H9 (cell line): Measurements from ENCODE around the gene SFMBT2. TPM values are rescaled to one million over a fixed set of nuclear protein-coding genes. Genes with fewer than 3 reads are reported as not detected.

Experiments used
- DNase-seq: peaks from one replicate; pipeline ENCODE4 v3.0.0-alpha.2; 2017
- H2AFZ ChIP-seq: one replicate; pipeline ENCODE4 v1.6.1; 2013; ENCODE audit warnings: mild to moderate bottlenecking, low read length, control low read depth, moderate library complexity
- H2AK5ac ChIP-seq: 2 replicates; pipeline ENCODE4 v1.6.1; 2013; ENCODE audit warnings: low read length, control low read depth, mixed read lengths; ENCODE audit not compliant: insufficient read length
- H2BK120ac ChIP-seq: one replicate; pipeline ENCODE4 v1.6.1; 2013; ENCODE audit warnings: low read depth, mild to moderate bottlenecking, low read length, control low read depth, inconsistent platforms; ENCODE audit not compliant: poor library complexity, severe bottlenecking
- H2BK12ac ChIP-seq: 2 replicates; pipeline ENCODE4 v1.6.1; 2013; ENCODE audit warnings: low read length, control low read depth, mixed read lengths, low read depth; ENCODE audit not compliant: insufficient read length
- H2BK15ac ChIP-seq: 2 replicates; pipeline ENCODE4 v1.6.1; 2013; ENCODE audit warnings: low read depth, low read length, control low read depth
- H2BK20ac ChIP-seq: one replicate; pipeline ENCODE4 v1.6.1; 2013; ENCODE audit warnings: low read depth, mild to moderate bottlenecking, low read length, control low read depth, inconsistent platforms; ENCODE audit not compliant: poor library complexity, severe bottlenecking
- H2BK5ac ChIP-seq: 2 replicates; pipeline ENCODE4 v1.6.1; 2013; ENCODE audit warnings: low read length, control low read depth, mixed read lengths; ENCODE audit not compliant: insufficient read length
- H3K14ac ChIP-seq: 2 replicates; pipeline ENCODE4 v1.6.1; 2013; ENCODE audit warnings: low read length, control low read depth; ENCODE audit not compliant: insufficient read depth
- H3K18ac ChIP-seq: 2 replicates; pipeline ENCODE4 v1.6.1; 2013; ENCODE audit warnings: low read depth, mild to moderate bottlenecking, mixed read lengths, low read length, control low read depth; ENCODE audit not compliant: insufficient read length
- H3K23ac ChIP-seq: 2 replicates; pipeline ENCODE4 v1.6.1; 2013; ENCODE audit warnings: low read length, control low read depth, mixed read lengths, low read depth; ENCODE audit not compliant: insufficient read length
- H3K23me2 ChIP-seq: 2 replicates; pipeline ENCODE4 v1.6.1; 2013; ENCODE audit warnings: low read depth, mild to moderate bottlenecking, mixed read lengths, low read length, control low read depth; ENCODE audit not compliant: insufficient read length, poor library complexity, severe bottlenecking
- H3K27ac ChIP-seq: 2 replicates; pipeline ENCODE4 v1.5.1; 2013; ENCODE audit warnings: low read length, control low read depth, mixed read lengths, low read depth; ENCODE audit not compliant: insufficient read length
- H3K27me3 ChIP-seq: 2 replicates; pipeline ENCODE4 v1.6.1; 2013; ENCODE audit warnings: low read length, control low read depth, inconsistent platforms; ENCODE audit not compliant: insufficient read depth
- H3K4ac ChIP-seq: 2 replicates; pipeline ENCODE4 v1.6.1; 2013; ENCODE audit warnings: low read depth, mild to moderate bottlenecking, control low read depth, inconsistent platforms, low read length, moderate library complexity
- H3K4me1 ChIP-seq: 2 replicates; pipeline ENCODE4 v1.6.1; 2013; ENCODE audit warnings: low read length, control low read depth, inconsistent platforms; ENCODE audit not compliant: insufficient read depth
- H3K4me2 ChIP-seq: 2 replicates; pipeline ENCODE4 v1.6.1; 2013; ENCODE audit warnings: low read length, control low read depth, mixed read lengths; ENCODE audit not compliant: insufficient read length, insufficient read depth
- H3K56ac ChIP-seq: 2 replicates; pipeline ENCODE4 v1.6.1; 2013; ENCODE audit warnings: low read depth, mild to moderate bottlenecking, mixed read lengths, low read length, control low read depth; ENCODE audit not compliant: insufficient read length
- H3K79me1 ChIP-seq: 2 replicates; pipeline ENCODE4 v1.6.1; 2013; ENCODE audit warnings: low read depth, mild to moderate bottlenecking, moderate library complexity, low read length, control low read depth, inconsistent platforms; ENCODE audit not compliant: insufficient read depth, poor library complexity, severe bottlenecking
- H3K79me2 ChIP-seq: 2 replicates; pipeline ENCODE4 v1.6.1; 2013; ENCODE audit warnings: low read length, control low read depth, inconsistent platforms; ENCODE audit not compliant: insufficient read depth
- H3K9ac ChIP-seq: 2 replicates; pipeline ENCODE4 v1.6.1; 2013; ENCODE audit warnings: low read length, control low read depth, mixed read lengths; ENCODE audit not compliant: insufficient read length; ENCODE audit errors: extremely low read depth
- H3K9me3 ChIP-seq: one replicate; pipeline ENCODE4 v1.6.1; 2013; ENCODE audit warnings: low read depth, low read length, inconsistent platforms; ENCODE audit not compliant: control insufficient read depth
- H3T11ph ChIP-seq: one replicate; pipeline ENCODE4 v1.6.1; 2013; ENCODE audit warnings: mild to moderate bottlenecking, low read length, control low read depth, inconsistent platforms
- H4K20me1 ChIP-seq: one replicate; pipeline ENCODE4 v1.6.1; 2013; ENCODE audit not compliant: control insufficient read depth, insufficient read length, insufficient read depth
- H4K5ac ChIP-seq: 2 replicates; pipeline ENCODE4 v1.6.1; 2013; ENCODE audit warnings: low read depth, mild to moderate bottlenecking, mixed read lengths, low read length, control low read depth; ENCODE audit not compliant: insufficient read length
- H4K8ac ChIP-seq: replicated peaks from 2 replicates; pipeline ENCODE4 v1.6.1; 2013; ENCODE audit warnings: low read length, control low read depth, mixed read lengths, low read depth; ENCODE audit not compliant: insufficient read length
- H4K91ac ChIP-seq: 2 replicates; pipeline ENCODE4 v1.6.1; 2013; ENCODE audit warnings: low read depth, mild to moderate bottlenecking, moderate library complexity, mixed read lengths, low read length, control low read depth; ENCODE audit not compliant: insufficient read length
- H3K27ac Mint-ChIP-seq, 3 experiments: 2 replicates in 2 of 3; 3 replicates in 1 of 3; pipeline ENCODE4 v1.8.0; 2020 to 2021; ENCODE audit warnings: mixed read lengths in 3 of 3, mild to moderate bottlenecking in 1 of 3, moderate library complexity in 1 of 3
- H3K27me3 Mint-ChIP-seq: 2 replicates; pipeline ENCODE4 v1.8.0; 2021; ENCODE audit warnings: low read depth, mild to moderate bottlenecking, moderate library complexity, mixed read lengths
- H3K36me3 Mint-ChIP-seq, 3 experiments: 2 replicates in 2 of 3; 3 replicates in 1 of 3; pipeline ENCODE4 v1.8.0; 2020 to 2021; ENCODE audit warnings: low read depth in 3 of 3, mixed read lengths in 3 of 3; ENCODE audit not compliant: insufficient read depth in 1 of 3
- H3K4me1 Mint-ChIP-seq, 2 experiments: 2 replicates each; pipeline ENCODE4 v1.8.0; 2020; ENCODE audit warnings: mixed read lengths in 2 of 2
- H3K4me3 Mint-ChIP-seq, 2 experiments: 2 replicates in 1 of 2; 3 replicates in 1 of 2; pipeline ENCODE4 v1.8.0; 2020 to 2021; ENCODE audit warnings: mild to moderate bottlenecking in 2 of 2, mixed read lengths in 2 of 2, moderate library complexity in 1 of 2
- H3K9me3 Mint-ChIP-seq, 2 experiments: 2 replicates in 1 of 2; 3 replicates in 1 of 2; pipeline ENCODE4 v1.8.0; 2020; ENCODE audit warnings: mild to moderate bottlenecking in 2 of 2, mixed read lengths in 2 of 2, moderate library complexity in 1 of 2
- CTCF ChIP-seq: fragments of 200-600 bp; sonication (generic); conservative IDR thresholded peaks from 3 replicates; pipeline ENCODE4 v1.8.0; 2021; ENCODE audit warnings: antibody characterized with exemption, mild to moderate bottlenecking
- WGBS: extraction: QIAGEN DNeasy Blood & Tissue Kit; methylation state at CpG from one replicate; pipeline ENCODE4 v1.1.7; 2013; ENCODE audit warnings: missing lambda C conversion rate, low lambda C conversion rate, mixed read lengths; ENCODE audit not compliant: insufficient read length; ENCODE audit errors: extremely low coverage; 5-methylcytosine and 5-hydroxymethylcytosine counted together
- total RNA-seq: library from RNA; stranded (reverse); gene quantifications from 2 replicates; pipeline ENCODE4 v1.2.1, GENCODE V29; 2021

Gene SFMBT2
- total RNA-seq, 1 experiment from 2014 or later: 5.3 TPM

- no peaks in the 10 kb centered on the region for H3K79me2 ChIP-seq
- no peak overlapping the region for H3K23ac ChIP-seq
- no peak overlapping the region for H4K8ac ChIP-seq
- H3K4ac ChIP-seq: no peak overlapping the region
- no peak overlapping the region for H3K9ac ChIP-seq
- H4K91ac ChIP-seq: no peak overlapping the region
- H3K56ac ChIP-seq: no peak overlapping the region
- H2AFZ ChIP-seq: no peak overlapping the region
- H3K23me2 ChIP-seq: no peaks in the 10 kb centered on the region
- no peak overlapping the region for H3K4me2 ChIP-seq
- H3K4me3 Mint-ChIP-seq: no peak overlapping the region
- no peaks in the 10 kb centered on the region for H3K79me1 ChIP-seq
- no peak overlapping the region for H3K27ac ChIP-seq
- H3K36me3 Mint-ChIP-seq: no peaks in the 10 kb centered on the region; a peak in 2 of 7 replicates
- no peak overlapping the region for H3T11ph ChIP-seq
- no peak overlapping the region for H3K18ac ChIP-seq
- H2AK5ac ChIP-seq: no peak overlapping the region
- DNase-seq: no peak
- H2BK120ac ChIP-seq: no peak overlapping the region
- H3K14ac ChIP-seq: no peak overlapping the region
- H3K27me3 Mint-ChIP-seq: no peaks in the 10 kb centered on the region
- no peak overlapping the region for H2BK12ac ChIP-seq
- no peaks in the 10 kb centered on the region for H3K27me3 ChIP-seq
- no peak overlapping the region for H2BK5ac ChIP-seq
- H3K4me1 Mint-ChIP-seq: peaks cover 4 to 9% of the 10 kb centered on the region in 2 experiments; a peak in 2 of 4 replicates
- no CpG with 5 or more reads among the region's 6 CpGs for WGBS
- H2BK15ac ChIP-seq: no peak overlapping the region
- TF ChIP-seq CTCF: no peak
- H3K9me3 Mint-ChIP-seq: no peaks in the 10 kb centered on the region
- peak overlapping the region in 1 of 3 experiments; percentile 65; a peak in 3 of 7 replicates for H3K27ac Mint-ChIP-seq
- H3K4me1 ChIP-seq: no peaks in the 10 kb centered on the region
- no peaks in the 10 kb centered on the region for H4K20me1 ChIP-seq
- H4K5ac ChIP-seq: no peak overlapping the region
- H3K9me3 ChIP-seq: no peaks in the 10 kb centered on the region
- no peak overlapping the region for H2BK20ac ChIP-seq
These were observed 133.0 kb downstream of the SFMBT2 start for GRCh38 chr10:7277867-7278266.
